Globus pallidus (tissue), 1 donor: ENCODE measurements around the gene ABCC8.
A peak's percentile ranks its signal among the peaks of the same experiment; 100 is the strongest.

Experiments
- DNase-seq: peaks from one replicate; pipeline ENCODE4 v3.0.0-alpha.2; 2015; ENCODE audit warnings: low spot score

ABCC8 gene

DNA sequence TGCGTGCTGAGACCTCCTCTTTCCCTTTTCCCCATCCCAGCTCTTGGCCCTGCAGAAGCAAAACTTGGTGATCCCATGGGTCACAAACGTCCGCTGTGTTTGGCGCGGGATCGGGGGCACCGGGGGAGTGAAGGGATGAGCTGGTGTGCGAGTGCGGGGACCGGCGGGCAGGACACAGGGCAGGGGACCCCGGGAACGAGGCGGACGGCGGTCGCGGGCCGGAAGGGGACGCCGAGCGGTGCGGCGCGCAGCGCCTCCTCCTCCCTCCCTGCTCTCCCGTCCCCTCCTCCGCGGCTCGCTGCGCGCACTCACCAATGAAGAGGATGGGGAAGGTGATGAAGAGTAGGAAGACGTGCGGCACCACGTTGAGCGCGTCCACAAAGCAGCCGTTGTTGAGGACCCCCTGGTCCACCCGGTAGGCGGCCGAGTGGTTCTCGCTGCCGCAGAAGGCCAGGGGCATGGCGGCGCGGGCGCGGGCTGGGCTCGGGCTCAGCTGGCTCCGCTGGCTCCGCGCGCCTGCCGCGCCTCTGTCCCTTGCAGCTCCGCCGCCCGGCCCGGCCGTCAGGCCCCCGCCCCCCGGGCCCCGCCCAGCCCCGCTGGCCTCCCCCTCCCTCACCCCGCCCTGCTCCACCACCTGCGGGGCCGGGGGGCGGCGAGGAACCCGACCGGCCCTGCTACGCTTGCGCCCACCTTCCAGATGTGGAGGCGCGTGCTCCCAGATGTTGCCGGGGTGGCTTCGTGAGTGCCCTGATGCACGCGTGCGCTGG lies at the start of gene ABCC8:
Gene ABCC8 (minus strand): TSS at position 529 of the 767 bp plus-strand sequence. CDS start 69 bp downstream, at position 460.
- DNase-seq, result no peak

GRCh38 chr11:17526326-17526725 lies 49.7 kb upstream of the ABCC8 start:
- no peak for DNase-seq

DNA sequence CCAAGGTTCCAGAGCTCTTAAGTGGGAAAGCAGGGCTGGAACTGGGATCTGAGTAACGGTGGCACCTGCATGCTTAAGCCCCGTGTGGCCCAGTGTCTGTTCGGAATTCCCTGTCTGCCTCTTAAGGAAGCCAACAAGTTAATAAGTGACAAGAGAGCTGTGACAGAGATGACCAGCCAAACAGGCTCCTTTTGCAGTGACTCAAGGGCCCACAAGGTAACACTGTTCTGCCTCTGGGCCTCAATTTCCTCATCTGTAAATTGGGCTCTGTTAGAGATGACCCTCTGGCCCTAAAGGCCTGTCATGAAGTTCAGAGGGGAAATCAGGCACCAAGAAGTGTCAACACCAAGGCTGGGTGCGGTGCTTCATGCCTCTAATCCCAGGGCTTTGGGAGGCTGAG lies 48.9 kb upstream of the ABCC8 start:
- no peak for DNase-seq

DNA sequence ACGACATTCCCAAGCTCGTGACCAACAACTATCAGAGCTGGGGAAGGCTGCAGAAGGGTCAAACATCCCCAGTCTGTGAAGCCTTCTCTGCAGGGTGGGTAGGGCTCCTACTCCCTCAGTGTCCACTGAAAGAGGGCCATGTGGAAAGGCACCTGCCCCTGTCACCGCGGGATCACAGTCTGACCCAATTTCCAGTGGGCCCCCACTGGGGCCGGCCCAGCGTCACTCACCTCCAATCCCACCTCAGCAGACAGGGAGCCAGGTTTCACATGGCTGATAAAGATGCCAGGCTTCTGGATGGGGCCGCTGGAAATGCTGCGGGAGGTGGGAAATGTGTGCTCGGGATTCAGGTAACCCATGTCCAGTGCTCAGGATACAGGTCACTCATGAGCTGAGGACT lies 47.6 kb upstream of the ABCC8 start:
- DNase-seq, result no peak

- DNase-seq, result no peak
These were observed 46.0 kb upstream of the ABCC8 start for GRCh38 chr11:17522655-17523054.

DNA sequence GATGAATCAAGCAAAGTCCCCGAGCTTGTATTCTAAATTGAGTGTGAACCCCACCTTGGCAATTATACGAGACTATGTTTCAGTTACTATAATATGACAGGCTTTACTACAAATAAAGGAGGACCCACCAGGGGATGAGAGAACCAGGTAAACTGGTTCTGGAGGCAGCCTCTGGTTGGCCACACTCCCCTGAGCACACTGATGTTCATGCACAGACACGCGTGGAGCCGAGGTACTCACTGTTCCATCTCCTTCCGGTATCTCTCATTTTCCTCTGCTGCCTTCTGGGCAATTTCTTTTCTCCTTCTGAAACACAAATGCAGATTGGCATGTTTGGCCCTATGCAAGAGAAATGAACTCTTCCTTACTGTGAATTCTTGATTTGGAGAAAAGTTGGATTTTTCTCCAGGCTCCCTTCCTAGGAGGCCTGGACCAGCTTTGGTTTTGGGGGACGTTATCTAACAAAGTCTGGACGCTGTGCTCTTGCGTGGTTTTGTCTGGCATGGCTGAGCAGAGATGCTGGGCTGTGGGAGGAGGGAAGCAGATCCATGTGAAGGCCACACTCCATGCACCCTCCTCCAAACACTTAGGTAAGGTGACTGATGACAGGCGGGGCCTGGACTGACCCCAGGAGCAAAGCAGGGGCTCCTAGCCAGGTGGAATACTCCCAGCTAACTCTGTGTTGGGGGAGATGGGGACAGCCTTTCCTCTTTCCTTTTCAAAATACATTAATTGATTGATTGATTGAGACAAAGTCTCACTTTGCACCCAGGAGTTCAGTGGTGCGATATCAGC lies 44.7 kb upstream of the ABCC8 start:
- DNase-seq, result no peak

- peak; percentile 88 for DNase-seq
These were observed 42.6 kb upstream of the ABCC8 start for GRCh38 chr11:17519061-17519885.

- no peak for DNase-seq
These were observed 41.7 kb upstream of the ABCC8 start for GRCh38 chr11:17518366-17518765.

DNA sequence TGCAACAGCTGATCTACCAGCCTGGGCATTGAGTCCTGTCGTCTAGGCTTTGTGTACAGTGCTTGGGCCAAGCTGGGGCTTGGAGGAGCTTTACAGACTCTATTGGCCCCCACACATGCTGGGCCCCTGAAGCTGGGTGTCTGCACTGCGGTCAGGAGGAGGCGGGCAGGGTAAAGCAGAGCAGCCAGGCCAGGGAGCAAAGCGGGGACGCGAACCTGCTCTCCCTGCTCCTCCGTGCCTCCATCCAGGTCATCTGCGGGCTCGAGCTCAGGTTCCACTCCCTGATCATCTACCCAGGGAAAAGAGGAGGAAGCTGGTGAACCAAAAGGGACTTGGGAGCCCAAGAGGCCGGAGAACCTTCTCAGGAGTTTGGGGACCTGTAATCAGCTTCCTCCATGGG lies 40.5 kb upstream of the ABCC8 start:
- no peak for DNase-seq

DNA sequence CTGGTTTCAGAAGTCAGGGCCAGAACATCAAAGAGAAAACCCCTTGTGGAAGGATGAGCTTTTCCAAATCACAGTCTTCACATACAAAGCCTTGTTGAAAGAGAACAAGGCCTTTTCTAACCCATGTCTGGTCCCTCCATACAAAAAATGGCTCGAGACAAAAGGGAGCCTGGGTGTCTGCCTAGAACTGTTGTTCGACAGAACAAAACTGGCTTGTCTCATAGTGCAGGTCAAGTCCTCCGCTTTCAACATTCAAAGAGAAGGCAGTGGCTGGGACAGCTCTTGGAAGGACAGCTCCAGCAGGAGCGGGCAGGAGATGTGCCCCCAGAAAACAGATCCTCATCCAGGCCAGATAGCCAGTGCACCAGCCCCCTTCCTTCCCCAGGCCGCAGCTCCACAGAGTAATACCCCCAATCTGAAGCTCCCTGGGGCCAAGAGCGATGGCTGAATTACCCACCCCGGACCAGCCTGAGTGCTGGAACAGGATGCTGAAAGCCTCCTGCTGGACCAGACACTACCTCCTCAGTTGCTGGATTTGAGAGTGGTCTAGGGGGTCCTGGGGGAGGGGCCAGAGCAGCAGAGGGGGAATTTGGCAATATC lies 40.0 kb upstream of the ABCC8 start:
- DNase-seq, result peak; percentile 92

DNA sequence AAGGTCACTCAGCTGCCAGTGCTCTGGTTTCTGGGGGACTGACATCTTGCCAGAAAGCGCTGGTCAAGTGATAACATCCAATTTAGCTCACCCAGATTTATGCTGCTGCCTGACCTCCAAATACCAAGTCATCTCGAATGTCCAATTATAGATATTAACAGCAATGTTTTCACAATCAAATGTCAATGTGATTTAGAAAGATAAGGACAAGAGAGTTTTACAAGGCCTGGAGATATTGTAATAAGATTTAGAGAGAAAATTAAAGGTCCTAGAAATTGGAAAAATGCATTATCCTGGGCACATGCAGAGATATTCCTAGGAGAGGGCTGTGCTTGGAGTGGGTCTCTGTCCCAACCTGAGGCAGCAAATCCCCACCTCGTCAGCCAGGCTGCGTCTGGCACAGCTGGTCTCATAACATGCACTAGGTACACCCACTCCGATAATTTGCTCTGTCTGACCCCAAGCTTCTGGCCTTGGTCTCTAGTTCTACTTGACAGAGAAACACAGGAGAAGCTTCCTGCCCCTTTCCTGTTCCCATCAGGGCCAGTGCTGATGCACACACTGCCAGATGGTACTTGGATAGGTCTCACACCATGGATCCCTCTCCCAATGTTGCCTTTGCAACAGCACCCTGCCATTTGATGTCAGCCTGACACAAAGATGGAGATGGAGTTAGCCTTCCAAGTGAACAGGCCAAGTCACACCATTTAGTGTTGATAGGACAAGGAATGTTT lies 39.0 kb upstream of the ABCC8 start:
- no peak for DNase-seq

DNA sequence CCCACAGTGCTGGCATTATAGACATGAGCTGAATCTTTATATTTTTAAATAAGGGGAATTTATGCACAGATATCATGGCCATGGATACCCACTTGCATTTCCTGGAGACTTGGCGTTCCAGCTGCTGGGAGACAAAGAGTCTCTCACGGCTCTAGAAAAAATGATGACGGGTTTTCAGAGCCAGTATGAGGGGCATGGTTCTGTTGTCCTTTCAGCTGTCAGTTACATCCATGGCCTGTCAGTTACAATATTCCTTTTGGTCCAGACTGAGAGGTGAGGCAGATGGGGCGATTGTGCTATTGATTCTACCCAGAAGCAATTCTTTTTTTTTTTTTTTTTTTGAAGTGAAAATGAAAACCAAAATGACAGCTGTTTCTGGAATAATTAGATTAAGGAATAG lies 37.8 kb upstream of the ABCC8 start:
- no peak for DNase-seq

- DNase-seq, result no peak
These were observed 37.2 kb upstream of the ABCC8 start for GRCh38 chr11:17513853-17514252.

- no peak for DNase-seq
These were observed 35.5 kb upstream of the ABCC8 start for GRCh38 chr11:17512101-17512500.

DNA sequence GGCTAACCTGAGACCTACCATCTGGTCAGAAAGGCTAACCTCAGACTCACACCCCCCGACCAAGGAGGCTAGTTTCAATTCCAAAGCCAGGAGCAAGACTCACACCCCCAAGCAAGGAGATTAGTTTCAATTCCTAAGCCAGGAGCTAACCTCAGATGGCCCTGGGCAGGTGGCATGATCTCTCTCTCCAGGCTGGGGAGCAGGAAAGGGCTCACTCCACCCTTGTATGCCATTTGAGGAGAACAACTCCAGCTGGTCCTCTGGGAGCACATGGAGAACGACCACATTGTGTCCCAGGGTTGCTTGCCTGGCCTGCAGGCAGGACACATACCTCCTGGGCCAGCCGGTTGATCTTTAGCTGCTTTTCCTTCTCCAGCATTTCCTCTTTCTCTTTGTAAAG lies 34.9 kb upstream of the ABCC8 start:
- no peak for DNase-seq

- no peak for DNase-seq
These were observed 34.0 kb upstream of the ABCC8 start for GRCh38 chr11:17510507-17511206.

DNA sequence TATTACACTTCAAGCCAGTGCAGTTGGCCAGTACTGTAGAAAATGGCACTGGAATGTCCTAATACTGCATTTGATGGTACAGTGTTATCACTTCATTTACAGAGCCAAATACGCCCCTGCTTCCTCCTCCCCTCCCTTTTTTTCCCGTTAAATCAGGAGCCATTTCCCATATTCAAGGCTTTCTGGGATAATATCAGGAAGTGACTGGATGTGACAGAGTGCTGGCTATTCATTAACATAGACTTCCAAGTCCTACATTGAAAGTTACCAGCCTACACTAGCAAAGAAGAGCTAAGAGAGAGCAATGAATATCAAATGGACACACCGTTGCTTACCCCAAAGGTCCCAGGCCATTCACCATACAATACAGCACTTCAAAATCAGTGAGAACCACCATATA lies 32.1 kb upstream of the ABCC8 start:
- DNase-seq, result no peak

- DNase-seq, result no peak
These were observed 31.7 kb upstream of the ABCC8 start for GRCh38 chr11:17508306-17508705.

GRCh38 chr11:17507773-17508172 lies 31.1 kb upstream of the ABCC8 start:
- DNase-seq, result no peak

- DNase-seq, result no peak
These were observed 30.3 kb upstream of the ABCC8 start for GRCh38 chr11:17506942-17507341.

- no peak for DNase-seq
These were observed 29.7 kb upstream of the ABCC8 start for GRCh38 chr11:17506314-17506713.
